Keratinocyte (primary cell): ENCODE measurements around the gene KCNH2. TPM values are rescaled to one million over a fixed set of nuclear protein-coding genes. Genes with fewer than 3 reads are reported as not detected.

Experiments used
- DNase-seq: peaks from one replicate; pipeline ENCODE4 v3.0.0-alpha.2; 2011; ENCODE audit warnings: low read depth, missing footprints, low spot score
- FAIRE-seq: peaks from 2 replicates; lab custom pipeline; 2011; peaks lifted over from hg19 to GRCh38; lab: Jason Lieb, UNC
- H2AFZ ChIP-seq: 2 replicates; pipeline ENCODE4 v1.6.0; 2012; ENCODE audit warnings: low read length, control low read depth, inconsistent platforms; ENCODE audit not compliant: control insufficient read depth
- H3K27ac ChIP-seq: 2 replicates; pipeline ENCODE4 v1.5.1; 2011; ENCODE audit warnings: low read length; ENCODE audit not compliant: control insufficient read depth, insufficient read depth
- H3K27me3 ChIP-seq: 3 replicates; pipeline ENCODE4 v1.6.0; 2011; ENCODE audit warnings: low read length; ENCODE audit not compliant: control insufficient read depth, insufficient read depth; ENCODE audit errors: extremely low read depth
- H3K36me3 ChIP-seq, 2 experiments: 2 replicates in 1 of 2; 3 replicates in 1 of 2; pipeline ENCODE4 v1.5.1; 2011; ENCODE audit warnings: low read length in 2 of 2, mild to moderate bottlenecking in 1 of 2; ENCODE audit not compliant: control insufficient read depth in 2 of 2, insufficient read depth in 2 of 2; ENCODE audit errors: extremely low read depth in 1 of 2
- H3K4me1 ChIP-seq: 3 replicates; pipeline ENCODE4 v1.5.1; 2011; ENCODE audit warnings: low read length; ENCODE audit not compliant: control insufficient read depth, insufficient read depth; ENCODE audit errors: extremely low read depth
- H3K4me2 ChIP-seq: 3 replicates; pipeline ENCODE4 v1.6.0; 2011; ENCODE audit warnings: low read depth, low read length; ENCODE audit not compliant: control insufficient read depth, insufficient read depth; ENCODE audit errors: extremely low read depth
- H3K4me3 ChIP-seq, 3 experiments: fragments of 200-600 bp in 1 of 3; sonication (generic) in 1 of 3; 2 replicates in 2 of 3; 3 replicates in 1 of 3; pipeline ENCODE4 v1.5.1; 2011 to 2016; ENCODE audit warnings: low read length in 3 of 3, mild to moderate bottlenecking in 3 of 3, control low read depth in 2 of 3, inconsistent platforms in 1 of 3, low read depth in 1 of 3, mixed read lengths in 1 of 3, mixed run types in 1 of 3, moderate library complexity in 1 of 3; ENCODE audit not compliant: control insufficient read depth in 2 of 3, insufficient read depth in 2 of 3; ENCODE audit errors: extremely low read depth in 1 of 3
- H3K79me2 ChIP-seq: 2 replicates; pipeline ENCODE4 v1.6.0; 2012; ENCODE audit warnings: low read length; ENCODE audit not compliant: control insufficient read depth, insufficient read depth
- H3K9ac ChIP-seq: 3 replicates; pipeline ENCODE4 v1.6.0; 2011; ENCODE audit warnings: low read length; ENCODE audit not compliant: control insufficient read depth, insufficient read depth; ENCODE audit errors: extremely low read depth
- H3K9me1 ChIP-seq: 3 replicates; pipeline ENCODE4 v1.6.0; 2011; ENCODE audit warnings: low read length; ENCODE audit not compliant: control insufficient read depth, insufficient read depth; ENCODE audit errors: extremely low read depth
- H3K9me3 ChIP-seq: 2 replicates; pipeline ENCODE4 v1.5.1; 2012; ENCODE audit warnings: low read depth, low read length; ENCODE audit not compliant: control insufficient read depth
- H4K20me1 ChIP-seq: 3 replicates; pipeline ENCODE4 v1.6.0; 2011; ENCODE audit warnings: low read length; ENCODE audit not compliant: control insufficient read depth, insufficient read depth; ENCODE audit errors: extremely low read depth
- CTCF ChIP-seq, 3 experiments: IDR thresholded peaks in 1 of 3; conservative IDR thresholded peaks in 1 of 3; optimal IDR thresholded peaks in 1 of 3; 2 replicates in 2 of 3; 3 replicates in 1 of 3; pipeline versions ENCODE3 to v1.5.1; 2011; ENCODE audit warnings: low read length in 3 of 3, mild to moderate bottlenecking in 3 of 3, moderate library complexity in 2 of 3, control low read depth in 1 of 3, inconsistent platforms in 1 of 3; ENCODE audit not compliant: insufficient read depth in 2 of 3; ENCODE audit errors: extremely low read depth in 1 of 3
- EZH2 ChIP-seq: IDR thresholded peaks from one replicate; pipeline ENCODE4 v1.6.1; 2012; ENCODE audit warnings: inconsistent platforms, mild to moderate bottlenecking, low read length, moderate library complexity
- dilution Hi-C: fragments of 300-500 bp; cut with MboI; formaldehyde crosslinking; loops from one replicate; pipeline ENCODE4 v1.7.0; 2020; ENCODE audit warnings: low sequenced_read_pairs; ENCODE audit not compliant: extremely low pct_ligation_motif_present
- polyA plus RNA-seq, 5 experiments: library from polyadenylated mRNA; depleted of rRNA in 3 of 5; stranded (reverse) in 3 of 5; stranded (forward) in 1 of 5; unstranded in 1 of 5; fragments of >200 nt; gene quantifications; 1 replicate in 1 of 5; 2 replicates in 3 of 5; 3 replicates in 1 of 5; pipeline versions ENCODE4 v1.2.1 to v1.2.3, GENCODE V29; 2011 to 2012; ENCODE audit warnings: missing spikeins in 2 of 5, low read depth in 1 of 5, low replicate concordance in 1 of 5

The KCNH2 gene
- polyA plus RNA-seq, 1 donor (not counting 4 experiments of a cell fraction or from before 2014, with no cell fraction given): 0.03 TPM

GRCh38 chr7:150934045-150934766 lies 43.9 kb downstream of the KCNH2 start:
- Histone ChIP-seq H4K20me1 (no peaks in the 10 kb centered on the region), H3K9me1 (no peaks in the 10 kb centered on the region), H3K36me3 (no peaks in the 10 kb centered on the region), H3K4me1 (peaks cover 19% of the 10 kb centered on the region), H3K4me3 (no peak overlapping the region), H3K79me2 (no peaks in the 10 kb centered on the region), H3K9ac (no peak overlapping the region), H3K9me3 (no peaks in the 10 kb centered on the region), H2AFZ (no peak overlapping the region), H3K27ac (no peak overlapping the region), H3K27me3 (no peaks in the 10 kb centered on the region), H3K4me2 (no peak overlapping the region)
- FAIRE-seq (no peak), DNase-seq (no peak)
- dilution Hi-C loops: no loop called here
- no peak for TF ChIP-seq CTCF (optimal IDR thresholded peaks at IDR 0.05 in 1 of 3, IDR thresholded peaks at IDR 0.05 in 1 of 3, conservative IDR thresholded peaks at IDR 0.05 in 1 of 3; ENCODE audit: extremely low read depth in 1 of 3, insufficient read depth in 2 of 3, low read length in 3 of 3)
- no peak for TF ChIP-seq EZH2

DNA sequence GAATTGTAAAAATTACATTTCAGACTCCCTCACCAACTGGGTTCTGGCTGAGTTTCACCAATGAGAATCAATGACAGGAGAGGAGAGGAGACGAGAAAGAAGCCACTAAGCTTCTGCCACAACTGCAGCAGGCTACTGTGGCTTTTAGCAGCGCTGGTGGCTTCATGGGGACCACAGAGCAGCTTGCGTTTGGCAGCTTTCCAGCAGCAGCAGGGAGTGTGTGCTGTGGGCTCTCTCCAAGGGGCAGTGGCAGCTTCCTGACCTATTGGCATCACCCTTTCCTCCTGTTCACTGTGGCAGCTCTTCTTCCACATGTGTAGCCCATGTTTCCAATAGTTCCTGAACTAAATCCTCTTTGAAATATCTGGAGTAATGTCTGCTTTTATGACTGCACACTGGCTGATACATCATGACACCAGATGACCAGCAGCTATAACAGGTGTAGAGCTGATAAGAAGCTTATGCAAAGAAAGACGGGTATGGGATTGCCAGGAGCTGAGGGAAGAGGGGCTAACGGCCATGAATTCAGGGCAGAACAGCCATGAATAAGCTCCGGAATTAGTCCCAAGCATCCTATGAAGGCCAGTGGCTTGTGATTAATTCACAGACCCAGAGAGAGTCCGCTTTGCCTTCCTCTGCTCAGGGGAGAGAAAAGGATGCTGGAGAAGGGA lies 46.8 kb downstream of the KCNH2 start:
- Histone ChIP-seq H3K9ac (no peak overlapping the region), H3K27ac (no peak overlapping the region), H3K36me3 (no peaks in the 10 kb centered on the region), H3K4me1 (no peaks in the 10 kb centered on the region), H3K4me2 (no peak overlapping the region), H3K9me1 (no peaks in the 10 kb centered on the region), H3K79me2 (no peaks in the 10 kb centered on the region), H3K27me3 (no peaks in the 10 kb centered on the region), H3K9me3 (no peaks in the 10 kb centered on the region), H4K20me1 (no peaks in the 10 kb centered on the region), H2AFZ (no peak overlapping the region), H3K4me3 (no peak overlapping the region)
- no peak for TF ChIP-seq EZH2
- TF ChIP-seq CTCF (optimal IDR thresholded peaks at IDR 0.05 in 1 of 3, IDR thresholded peaks at IDR 0.05 in 1 of 3, conservative IDR thresholded peaks at IDR 0.05 in 1 of 3; ENCODE audit: extremely low read depth in 1 of 3, insufficient read depth in 2 of 3, low read length in 3 of 3): no peak
- dilution Hi-C loops: no loop called here
- DNase-seq: no peak
- FAIRE-seq: no peak
